Eye (tissue), 1 donor: Measurements from ENCODE around the gene HMGXB4.

Source experiments
- DNase-seq: peaks from one replicate; pipeline ENCODE4 v3.0.0-alpha.2; 2015

HMGXB4 gene

DNA sequence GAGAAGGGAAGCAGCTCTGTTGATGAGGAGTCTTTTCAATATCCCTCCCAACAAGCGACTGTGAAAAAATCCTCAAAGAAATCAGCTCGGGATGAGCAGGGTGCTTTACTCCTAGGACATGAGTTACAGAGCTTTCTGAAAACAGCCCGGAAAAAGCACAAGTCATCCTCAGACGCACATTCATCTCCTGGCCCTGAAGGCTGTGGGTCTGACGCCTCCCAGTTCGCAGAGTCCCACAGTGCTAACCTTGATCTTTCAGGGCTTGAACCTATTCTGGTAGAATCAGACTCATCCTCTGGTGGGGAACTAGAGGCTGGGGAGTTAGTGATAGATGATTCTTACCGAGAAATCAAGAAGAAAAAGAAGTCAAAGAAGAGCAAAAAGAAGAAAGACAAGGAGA, 7.7 kb downstream of the HMGXB4 start:
- no peak for DNase-seq

DNA sequence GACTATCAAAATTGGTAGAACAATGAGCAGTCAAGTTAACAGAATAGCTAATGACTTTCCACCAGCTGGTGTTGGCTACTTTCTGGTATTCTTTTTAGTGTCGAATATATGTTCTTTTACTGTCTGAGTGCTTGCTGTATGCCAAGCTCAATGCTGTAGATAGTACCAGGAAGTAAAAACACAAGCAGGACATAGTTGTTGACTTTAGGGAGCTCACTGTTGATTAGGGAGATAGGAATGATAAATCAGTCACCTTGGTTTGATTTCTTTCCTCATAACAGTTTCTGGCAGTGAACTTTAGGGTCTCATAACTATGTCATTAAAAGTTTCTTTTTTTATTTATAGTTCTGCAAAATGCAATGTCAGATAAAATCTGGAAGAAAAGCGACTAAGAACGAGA, 9.0 kb downstream of the HMGXB4 start:
- no peak for DNase-seq

GRCh38 chr22:35269630-35270029, 12.3 kb downstream of the HMGXB4 start:
- DNase-seq, result no peak

DNA sequence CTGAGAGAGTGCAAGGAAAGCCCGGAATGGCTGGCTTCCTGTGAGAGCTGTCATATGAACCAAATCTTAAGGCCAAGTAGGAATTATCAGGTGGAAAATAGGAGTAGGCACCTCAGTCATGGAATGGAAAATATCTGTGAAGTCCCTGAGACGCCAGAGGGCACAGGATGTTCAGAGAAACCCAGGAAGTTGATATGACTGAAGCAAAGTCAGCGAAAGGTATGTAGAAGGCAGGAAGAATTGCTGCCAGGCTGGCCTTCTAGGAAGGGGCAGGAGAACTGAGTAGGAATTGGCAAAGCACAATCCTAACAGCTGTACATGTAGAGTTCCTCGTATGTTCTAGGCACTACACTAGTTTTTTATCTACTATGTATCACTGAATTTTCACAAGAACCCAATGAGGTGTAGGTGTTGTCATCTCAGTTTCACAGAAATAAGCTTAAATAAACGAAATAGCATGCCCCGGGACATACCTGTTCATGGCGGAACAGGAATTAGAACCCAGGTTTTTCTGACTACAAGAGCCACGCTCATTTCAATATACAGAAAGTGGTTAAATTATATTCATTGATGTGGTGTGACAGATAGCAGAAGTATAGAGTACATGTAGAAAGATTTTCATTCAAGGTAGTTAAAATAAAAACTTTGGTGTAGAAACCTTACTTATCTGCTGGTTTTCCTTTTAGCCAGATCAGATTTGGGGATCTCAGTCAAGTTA, 17.0 kb downstream of the HMGXB4 start:
- DNase-seq, result no peak

DNA sequence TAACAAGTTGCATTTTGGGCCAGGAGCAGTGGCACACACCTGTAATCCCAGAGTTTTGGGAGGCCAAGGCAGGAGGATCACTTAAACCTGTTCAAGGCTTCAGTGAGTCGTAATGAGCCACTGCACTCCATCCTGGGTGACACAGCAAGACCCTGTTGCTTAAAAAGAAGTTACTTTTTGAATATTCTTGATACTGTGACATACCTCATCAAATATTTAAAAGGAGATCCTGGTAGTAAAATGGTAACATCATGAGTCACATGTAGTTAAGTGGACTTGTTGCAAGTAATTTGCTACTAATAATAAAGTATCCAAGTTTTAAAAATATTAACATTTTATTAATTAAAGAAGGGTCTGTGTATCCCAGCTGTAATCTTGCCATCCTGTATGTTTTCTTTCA, 18.3 kb downstream of the HMGXB4 start:
- DNase-seq, result no peak

DNA sequence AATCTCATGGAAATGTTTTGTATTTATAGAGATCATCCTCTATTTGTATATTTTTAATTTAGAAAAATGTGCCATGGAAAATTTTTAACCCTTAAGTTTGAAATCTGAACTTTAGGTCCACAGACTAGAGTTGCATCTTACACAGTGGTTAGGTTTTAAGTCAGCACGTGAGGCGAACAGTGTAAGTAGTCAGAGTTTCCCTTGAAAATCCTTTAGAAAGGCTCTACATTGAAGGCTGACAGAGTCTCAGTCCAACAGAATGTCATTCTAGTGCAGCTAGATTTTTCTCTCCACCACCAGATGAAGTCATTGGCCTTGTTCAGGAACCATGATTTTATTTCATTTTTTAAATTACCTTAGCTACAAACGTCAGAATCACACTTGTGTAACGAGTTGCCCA, 18.7 kb downstream of the HMGXB4 start:
- no peak for DNase-seq

DNA sequence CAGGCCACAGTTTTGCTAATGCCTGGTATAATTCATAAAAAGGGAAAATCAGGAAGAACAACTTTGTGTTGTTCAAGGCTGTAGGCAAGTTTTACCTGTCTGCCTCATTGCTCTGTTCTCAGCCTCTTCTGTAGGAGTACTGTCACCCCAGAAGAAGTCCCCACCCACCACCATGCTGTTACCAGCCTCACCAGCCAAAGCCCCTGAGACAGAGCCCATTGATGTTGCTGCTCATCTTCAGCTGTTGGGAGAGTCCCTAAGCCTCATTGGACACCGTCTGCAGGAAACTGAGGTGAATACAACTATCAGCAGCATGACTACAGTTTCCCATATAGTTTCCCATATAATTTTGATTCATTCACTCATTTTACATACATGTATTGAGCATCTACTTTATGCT, 30.8 kb downstream of the HMGXB4 start:
- DNase-seq, result no peak

DNA sequence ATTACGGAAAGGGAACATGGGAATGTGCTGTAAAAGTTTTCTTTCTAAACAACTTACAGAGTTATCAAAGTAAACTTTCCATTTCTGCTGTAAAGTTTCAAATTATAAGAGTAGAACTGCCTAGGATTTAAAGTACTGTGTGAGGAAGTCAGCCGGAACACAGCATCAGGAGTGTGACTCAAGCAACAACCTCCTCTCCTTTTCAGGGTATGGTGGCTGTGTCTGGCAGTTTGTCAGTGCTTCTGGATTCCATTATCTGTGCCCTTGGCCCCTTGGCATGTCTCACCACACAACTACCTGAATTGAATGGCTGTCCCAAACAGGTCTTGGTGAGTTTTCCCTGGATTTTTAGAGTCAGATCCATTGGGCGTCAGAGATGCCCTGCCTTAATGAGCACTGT, 35.5 kb downstream of the HMGXB4 start:
- DNase-seq, result no peak

DNA sequence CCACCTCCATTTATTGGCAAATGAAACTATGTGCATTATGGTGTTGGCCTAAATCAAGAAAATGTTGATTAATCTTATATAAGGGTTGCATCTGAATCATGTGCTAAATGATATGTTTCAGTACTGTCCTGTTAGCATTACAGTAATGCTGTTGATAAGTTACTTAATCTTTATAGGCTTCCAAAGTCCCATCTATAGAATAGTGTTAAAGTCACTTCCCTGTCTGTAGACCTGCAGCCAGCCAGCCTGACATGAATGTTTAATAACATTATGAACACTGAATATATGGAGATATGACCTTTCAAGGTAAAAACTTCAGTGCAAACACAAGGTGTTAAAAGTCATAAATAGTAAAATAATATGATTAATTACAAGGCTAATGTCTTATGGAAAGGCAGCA, 38.8 kb downstream of the HMGXB4 start:
- no peak for DNase-seq

- no peak for DNase-seq
Observed at GRCh38 chr22:35299217-35299672, 42.0 kb downstream of the HMGXB4 start.

DNA sequence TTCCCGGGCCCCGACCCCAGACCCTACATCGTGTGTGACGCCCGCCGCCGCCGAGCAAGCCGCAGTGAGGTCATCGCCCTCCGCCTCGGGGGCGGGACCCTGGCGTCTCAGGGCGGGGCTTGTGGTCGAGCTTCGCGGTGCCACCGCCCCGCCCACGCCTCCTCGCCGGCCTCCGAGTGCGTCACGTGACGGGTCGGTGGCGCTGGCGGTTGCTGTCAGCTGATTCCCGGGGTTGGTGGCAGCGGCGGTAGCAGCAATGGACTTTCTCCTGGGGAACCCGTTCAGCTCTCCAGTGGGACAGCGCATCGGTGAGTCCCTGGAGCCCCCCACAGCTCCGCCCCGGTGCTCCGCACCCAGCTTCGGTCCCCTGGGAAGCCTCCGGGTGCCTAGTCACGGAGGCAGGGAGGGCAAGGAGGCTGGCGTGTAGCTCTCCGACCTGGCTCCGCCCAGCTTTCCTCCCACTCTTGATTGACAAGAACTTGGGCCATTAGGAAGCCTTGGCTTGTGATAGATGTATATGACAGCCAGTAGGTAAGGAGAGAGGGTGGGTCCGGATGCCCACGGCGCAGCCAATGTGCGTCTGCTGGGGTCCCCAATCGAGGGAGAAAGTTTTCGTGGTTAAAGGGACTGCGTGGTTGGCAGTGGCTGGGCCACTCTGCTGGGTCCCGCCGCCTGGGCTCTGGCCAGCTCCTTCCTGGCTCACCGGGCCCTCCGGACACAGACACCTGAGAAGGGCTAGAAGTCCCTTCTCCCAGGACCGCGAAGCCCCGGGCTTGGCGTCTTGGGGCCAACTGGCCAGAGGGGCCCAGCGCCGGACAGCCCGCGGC, 42.6 kb downstream of the HMGXB4 start, which contains the start of gene TOM1:
TSS of gene TOM1 (plus strand) at position 222 of the 827 bp plus-strand sequence. CDS start at position 257, 35 bp downstream.
- DNase-seq, result peak; percentile 100

DNA sequence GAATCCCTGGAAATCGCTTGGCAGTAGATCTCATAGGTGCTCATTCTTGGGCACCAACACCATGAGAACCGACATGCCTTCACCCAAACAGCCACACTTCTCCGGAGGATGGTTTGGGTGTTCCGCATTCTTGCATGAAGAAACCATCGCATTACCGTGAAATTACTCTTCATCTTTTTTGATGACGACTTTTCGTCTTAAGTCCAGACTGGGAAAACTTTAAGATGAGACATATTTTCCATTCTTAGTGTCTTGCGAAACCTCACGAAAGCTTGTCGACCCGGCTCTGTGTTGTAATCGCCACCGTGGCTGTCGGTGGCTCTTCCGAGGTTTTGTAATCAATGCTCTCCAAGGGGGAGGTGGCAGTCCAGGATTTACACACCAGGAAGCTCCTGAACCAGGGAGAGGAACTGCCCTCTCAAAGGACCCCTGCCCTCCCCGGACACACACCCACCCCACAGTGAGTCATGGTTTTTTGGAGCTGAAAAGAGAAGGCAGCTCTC, 44.1 kb downstream of the HMGXB4 start:
- peak; percentile 18 for DNase-seq

DNA sequence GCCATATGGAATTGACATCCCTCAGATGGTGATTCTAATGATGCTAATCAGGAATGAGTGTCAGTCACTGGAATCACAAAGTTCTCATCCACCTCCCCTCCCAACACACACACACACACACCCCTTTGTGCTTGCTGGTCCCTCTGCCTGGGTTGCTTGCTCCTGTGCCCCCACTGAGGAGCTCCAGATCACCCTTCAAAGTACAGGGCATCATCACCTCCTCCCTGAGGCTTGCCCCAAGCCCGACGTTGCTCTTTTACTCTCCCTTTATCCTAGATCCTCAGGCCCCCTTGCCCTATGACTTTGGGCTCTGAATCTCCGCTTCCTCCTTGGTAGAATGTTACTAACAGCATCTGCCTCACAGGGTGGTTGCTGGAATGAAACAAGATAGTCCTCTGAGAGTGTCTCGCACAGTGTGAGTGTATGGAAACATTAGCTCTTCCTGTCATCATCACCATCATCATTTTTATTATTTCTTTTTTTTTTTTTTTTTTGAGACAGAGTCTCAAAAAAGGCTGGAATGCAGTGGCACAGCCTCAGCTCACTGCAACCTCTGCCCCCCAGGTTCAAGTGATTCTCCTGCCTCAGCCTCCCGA, 45.8 kb downstream of the HMGXB4 start:
- DNase-seq, result no peak

DNA sequence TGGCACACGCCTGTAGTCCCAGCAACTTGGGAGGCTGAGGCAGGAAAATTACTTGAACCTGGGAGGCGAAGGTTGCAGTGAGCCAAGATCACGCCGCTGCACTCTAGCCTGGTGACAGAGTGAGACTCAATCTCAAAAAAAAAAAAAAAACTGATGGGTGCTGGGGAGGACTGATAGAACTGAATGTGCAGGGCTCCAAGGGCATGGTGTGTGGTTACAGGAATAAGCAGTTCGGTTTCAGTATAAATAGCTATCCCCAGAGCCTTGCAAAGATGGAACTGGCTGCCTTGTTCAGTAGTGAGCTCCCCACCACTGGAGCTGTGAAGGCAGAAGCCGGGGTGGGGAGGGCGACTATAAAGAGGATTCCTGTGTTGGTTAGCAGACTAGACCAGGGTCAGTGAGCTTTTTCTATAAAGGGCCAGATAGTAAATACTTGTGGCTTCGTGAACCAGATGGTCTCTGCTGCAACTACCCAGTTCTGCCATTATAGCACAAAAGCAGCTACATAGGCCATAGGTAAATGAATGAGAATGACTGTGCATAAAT, 48.3 kb downstream of the HMGXB4 start:
- DNase-seq, result no peak

DNA sequence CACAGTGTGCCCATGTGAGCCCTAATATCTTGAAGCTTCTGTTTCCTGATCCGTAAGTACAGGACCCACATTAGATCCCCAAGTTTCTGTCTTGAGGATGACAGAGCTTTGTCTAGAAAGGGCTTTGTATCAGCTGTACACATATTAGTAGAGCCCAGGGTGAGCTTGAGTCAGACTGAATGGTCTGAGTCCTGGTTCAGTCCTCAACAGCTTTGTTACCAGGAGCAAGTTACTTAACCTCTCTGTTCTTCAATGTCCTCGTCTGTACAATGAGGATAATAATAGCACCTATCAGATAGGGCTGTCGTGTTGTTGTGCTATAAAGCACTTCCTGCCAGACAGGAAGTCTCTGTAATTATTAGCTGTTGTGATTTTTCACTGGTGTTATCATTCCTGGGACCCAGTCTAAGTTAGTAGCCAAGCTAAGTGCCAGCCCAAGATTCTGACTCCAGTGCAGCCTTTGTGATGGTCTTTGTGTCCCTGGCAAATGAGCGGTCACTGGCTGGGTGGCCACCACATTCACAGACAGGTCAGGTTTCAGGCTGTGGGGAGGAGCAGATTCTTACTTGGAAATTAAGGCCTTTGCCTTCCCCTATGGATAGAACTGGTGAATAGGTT, 49.2 kb downstream of the HMGXB4 start:
- DNase-seq, result peak; percentile 42

GRCh38 chr22:35307372-35307771, 50.1 kb downstream of the HMGXB4 start:
- DNase-seq, result no peak

DNA sequence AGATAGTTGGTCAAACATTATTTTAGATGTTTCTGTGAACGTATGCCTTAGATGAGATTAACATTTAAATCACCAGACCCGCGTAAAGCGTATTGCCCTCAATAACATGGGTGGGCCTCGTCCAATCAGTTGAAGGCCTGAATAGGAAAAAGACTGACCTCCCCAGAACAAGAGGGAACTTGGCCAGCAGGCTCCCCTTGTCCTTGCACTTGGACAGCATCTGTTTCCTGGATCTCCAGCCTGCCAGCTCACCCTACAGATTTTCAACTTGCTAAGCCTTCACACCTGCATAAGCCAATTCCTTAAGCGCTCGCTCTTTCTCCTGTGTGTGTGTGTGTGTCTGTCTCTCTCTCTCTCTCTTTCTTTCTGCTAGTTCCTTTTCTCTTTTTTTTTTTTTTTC, 50.6 kb downstream of the HMGXB4 start:
- DNase-seq, result no peak

DNA sequence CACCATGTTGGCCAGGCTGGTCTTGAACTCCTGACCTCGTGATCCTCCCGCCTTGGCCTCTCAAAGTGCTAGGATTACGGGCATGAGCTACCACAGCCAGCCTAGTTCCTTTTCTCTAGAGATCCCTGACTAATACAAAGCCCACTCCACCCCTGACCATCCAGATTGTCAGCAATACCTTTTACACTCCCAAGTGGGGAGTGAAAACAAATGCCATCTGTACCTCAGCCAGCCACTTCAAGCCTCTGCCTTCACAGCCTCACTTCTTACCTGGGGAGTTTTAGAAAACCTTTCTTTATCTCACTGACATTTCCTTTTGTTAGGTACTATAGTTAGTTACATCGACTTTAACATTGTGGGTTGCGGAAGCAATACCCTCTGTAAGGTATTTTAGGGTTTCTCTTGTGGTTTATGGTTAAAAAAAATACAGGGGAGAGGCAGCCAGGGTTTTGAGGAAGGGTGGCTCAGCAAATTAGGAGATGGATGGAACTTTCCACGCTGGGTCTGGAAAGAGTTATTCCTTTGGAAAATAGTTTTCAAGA, 51.3 kb downstream of the HMGXB4 start:
- no peak for DNase-seq

- peak; percentile 23 for DNase-seq
Observed at GRCh38 chr22:35310556-35311550, 53.6 kb downstream of the HMGXB4 start.

DNA sequence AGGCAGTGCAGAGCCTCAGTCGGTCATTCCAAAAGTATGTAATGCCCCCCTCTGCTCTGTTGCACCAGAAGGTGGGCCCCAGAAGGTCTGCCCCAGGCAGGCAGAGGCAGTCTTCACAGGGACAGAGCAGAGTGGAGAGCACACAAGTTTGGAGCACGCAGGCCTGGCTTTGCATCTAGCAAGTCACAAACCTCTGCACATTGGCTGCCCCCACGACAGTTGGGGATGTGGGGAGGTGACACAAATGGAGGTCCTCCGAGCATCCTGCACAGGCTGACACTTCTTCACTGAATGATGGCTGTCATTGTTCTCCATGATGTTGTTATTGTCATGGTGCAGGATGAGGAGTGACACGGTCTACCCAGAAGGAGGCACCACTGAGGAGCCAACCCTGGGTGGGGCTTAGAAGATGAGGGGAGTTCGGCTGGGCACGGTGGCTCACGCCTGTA, 54.3 kb downstream of the HMGXB4 start:
- DNase-seq, result no peak
